ENCODE measurements around the gene ADAMTS9.
"Not testable (repeated sequence)": the region's sequence is repeated elsewhere in the genome, so short reads cannot be mapped to it uniquely, and the experiment has no call there.

The ADAMTS9 gene

DNA sequence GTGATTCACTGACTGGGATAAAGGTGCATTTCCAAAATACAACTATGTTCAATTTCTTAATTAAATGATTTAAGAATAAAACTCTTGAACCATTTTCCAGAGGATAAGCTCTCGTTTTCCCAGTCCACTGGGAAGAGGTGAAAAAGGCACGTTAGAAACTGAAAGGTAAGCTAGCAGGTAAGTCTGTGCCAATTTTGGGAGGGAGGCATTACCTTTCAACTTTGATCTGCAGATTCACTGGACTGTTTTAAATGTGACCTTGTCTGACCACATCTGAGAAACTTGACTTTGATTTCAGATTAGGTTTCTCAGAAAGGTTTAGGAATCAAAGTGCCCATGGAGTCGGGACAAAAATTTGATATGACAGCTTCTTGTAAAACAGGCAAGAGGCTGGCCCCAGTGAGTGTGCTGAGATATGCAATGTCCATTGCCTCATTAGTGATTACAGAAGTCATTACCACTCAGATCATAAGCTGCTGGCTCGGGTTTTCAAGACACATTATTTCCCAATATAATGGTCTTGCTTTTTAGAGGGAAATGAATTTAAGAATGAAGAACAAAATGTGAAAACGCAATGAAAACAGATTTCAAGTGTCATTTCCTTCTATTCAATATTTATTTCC lies 118.8 kb downstream of the ADAMTS9 start:
- DNase-seq: no peak

DNA sequence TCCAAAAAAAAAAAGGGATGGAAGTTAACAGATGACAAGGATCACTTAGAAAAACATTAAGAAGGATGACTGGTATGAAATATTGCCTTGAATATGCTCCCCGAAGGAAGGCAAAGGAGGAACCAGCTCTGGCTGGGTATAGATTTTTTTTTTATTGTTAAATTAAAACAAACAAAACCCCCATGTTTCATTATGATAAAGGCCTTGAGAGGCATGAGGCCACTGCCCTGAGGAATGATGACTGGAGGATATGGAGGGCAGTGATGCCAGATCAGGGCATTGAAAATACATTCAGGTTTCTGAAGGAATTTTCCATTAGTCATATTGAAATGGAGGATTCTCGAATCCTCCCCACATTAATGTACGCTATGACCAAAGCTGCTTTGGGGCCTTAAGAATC lies 120.9 kb downstream of the ADAMTS9 start:
- no peak for DNase-seq

DNA sequence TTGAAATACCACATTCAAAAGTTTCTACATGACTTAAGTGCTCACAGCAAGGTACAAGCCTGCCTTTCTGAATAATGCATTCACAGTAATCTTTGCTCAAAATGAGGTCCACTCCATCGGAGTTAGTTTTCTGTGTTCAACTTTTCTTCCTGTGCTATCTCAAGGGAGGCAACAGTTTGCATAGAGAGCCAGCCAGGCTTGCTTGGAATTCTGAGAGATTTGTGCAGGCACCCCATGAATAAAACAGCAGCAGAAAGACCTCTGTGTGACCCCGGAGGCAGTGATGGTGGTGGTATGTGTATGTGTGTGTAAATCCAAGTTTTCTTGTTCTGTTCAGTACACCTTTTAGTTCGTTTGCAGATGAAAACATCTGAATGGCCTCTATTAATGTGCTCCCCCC lies 124.0 kb downstream of the ADAMTS9 start:
- DNase-seq: no peak

DNA sequence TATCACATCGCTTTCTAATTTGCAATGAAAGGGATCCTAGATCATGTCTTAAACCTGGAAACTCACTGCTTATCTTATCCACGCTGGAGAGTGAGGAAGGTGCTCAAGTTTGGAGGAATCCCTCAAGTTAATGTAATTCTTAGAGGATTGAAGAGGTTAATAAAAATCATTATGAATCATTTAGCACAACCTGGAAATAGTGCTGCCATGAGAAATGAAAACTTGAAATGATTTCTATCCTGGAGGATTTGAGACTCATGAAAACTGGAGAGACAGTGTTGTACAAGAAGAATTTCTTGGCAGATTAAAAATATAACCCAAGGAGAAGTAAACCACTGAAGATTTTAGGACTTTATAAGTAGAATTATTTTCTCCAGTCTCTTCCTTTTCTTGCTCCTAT lies 125.9 kb downstream of the ADAMTS9 start:
- no peak for DNase-seq

DNA sequence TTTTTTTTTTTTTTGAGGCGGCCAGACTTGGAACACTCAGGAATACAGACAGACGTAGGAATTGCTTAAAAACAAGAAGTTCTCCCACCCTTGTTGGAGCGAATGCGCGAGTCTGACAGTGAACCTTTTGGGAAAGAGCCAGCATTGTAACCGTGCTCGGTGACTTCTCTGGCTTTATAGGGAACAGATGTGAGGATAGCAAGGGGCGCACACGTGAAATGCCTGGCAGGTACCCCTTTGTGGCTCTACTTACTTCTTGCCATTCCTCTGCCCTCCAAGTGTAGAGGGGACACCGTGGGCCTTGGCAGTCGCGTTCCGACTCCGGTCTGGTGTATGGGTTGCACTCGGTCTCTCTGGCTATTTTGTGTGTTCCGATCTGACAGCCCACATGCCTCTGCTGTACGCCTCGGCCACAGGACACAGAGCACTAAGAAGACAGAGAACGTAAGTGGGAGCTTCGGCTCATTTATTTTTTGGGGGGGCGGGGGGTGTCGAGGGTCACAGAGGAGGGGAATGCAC lies 126.4 kb downstream of the ADAMTS9 start:
- no peak for DNase-seq

DNA sequence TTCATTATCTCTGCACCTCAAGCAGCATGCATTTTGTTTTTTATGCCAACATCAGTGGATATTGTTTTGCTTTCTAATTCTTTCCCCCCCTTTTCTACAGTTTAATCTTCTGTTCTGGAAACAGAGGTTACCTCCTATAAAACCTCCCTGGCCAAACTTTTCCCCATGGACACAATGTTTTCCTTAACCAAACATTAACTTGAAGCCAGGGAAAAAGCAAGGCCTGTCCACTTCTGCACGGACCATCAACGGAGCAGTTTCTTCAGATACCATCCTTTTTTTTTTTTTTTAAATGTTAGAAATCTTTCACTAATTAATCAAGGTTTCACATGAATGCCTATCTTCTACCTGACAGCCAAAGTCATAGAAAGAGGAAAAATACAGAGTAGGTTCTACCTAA lies 127.0 kb downstream of the ADAMTS9 start:
- no peak for DNase-seq

DNA sequence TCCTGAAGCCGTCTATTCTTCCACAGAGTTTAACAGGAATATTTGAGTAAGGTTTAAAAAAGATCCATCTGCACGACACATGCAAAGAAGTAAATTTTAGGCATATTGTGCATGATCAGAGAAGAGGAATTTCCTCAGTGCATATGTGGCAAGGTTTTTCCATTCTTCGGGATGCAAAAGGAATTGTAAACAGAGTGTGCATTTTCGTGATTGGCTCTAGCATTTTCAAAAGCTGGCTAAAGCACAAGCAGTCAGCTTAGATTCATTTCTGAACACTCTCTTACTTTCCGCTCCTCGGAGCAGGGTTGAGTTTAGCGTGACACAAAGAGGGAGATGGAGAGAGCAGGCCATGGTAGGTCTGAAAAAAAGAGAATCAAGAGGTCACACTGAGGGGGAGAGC lies 128.2 kb downstream of the ADAMTS9 start:
- no peak for DNase-seq

DNA sequence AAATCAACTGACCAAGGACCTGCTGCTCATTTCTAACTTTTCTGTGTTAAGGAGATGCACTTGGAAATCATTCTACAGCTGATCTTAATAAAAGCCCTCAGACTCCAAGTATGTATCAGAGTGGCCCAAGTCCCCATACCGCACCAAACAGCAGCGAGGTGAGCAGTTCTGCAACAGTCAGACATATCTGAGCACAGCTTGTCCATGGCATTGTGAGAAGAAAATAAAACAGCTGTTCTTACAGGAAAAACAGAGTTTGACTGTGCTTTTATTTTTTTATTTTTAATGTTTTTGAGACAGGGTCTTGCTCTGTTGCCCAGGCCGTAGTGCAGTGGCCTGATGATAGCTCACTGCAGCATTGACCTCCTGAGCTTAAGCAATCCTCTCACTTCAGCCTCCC lies 131.8 kb downstream of the ADAMTS9 start:
- DNase-seq: no peak

DNA sequence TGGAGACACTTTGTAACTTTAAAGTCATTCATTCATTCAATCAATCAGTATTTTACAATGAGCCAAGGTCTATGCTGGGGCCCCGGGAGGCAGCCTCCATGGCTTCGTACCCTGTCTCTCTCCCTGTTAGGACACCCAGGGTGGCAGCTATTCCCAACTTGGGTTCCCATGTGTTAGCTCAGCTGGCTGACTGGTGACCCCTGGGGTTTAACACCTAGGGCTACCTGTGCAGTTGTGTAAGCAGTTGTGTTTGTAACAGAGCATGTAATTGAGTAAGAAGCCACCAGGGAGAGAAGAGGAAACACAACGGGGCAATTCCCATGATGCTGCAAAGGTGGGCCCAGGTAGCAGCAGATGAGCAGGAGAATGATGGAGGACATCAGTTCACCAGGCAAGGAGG lies 132.4 kb downstream of the ADAMTS9 start:
- no peak for DNase-seq

DNA sequence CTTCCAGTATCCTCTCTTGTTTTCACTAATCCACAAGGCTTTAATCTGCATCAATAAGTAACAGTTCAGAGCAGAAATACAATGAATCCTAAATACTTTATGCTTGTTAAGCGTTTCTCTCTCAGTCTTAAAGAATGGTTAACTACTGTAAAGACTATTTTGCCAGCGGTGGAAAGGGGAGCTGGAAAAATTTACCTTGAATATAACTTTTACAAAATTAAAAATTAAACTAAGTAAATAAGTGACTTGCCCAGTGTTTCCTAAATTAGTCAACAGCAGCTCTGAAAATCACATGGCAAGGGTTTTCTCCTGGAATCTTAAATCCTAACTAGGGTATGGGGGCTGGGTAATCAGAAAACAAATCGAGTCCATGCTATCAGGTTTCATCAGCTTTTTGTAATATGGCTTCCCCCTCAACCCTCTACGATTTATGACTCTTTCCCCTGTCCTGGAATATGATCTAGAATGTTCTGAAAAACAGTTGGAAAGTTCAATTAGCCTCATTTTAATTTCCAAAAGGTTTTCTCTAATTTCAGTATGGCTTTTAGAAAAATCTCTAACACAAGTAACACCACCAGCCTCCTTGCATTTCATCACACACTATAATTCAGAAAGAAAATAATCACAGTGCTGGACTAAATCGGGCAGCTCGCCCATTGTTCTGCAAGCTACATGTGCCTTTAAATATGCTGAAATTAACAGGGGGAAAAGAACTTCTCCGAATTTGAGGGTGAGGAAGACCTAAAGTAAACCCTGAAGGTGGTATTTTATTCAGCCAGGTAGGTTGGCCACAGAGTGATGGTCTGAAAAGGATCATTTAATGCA lies 133.5 kb downstream of the ADAMTS9 start:
- no peak for DNase-seq

DNA sequence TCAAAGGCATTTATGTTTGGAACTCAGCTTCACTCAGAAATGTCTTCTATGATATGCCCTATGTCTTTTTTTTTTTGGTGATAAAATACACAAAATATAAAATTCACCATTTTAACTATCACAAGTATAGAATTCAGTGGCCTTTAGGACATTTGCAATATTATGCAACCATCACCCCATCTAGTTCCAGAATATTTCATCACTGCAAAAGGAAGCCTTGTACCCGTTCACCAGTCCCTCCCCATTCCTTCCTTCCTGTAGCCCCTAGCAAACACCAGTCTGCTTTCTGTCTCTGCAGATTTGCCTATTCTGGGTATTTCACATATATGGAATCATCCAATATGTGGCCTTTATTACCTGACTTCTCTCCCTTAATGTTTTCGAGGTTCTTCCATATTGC lies 134.8 kb downstream of the ADAMTS9 start:
- DNase-seq: no peak

DNA sequence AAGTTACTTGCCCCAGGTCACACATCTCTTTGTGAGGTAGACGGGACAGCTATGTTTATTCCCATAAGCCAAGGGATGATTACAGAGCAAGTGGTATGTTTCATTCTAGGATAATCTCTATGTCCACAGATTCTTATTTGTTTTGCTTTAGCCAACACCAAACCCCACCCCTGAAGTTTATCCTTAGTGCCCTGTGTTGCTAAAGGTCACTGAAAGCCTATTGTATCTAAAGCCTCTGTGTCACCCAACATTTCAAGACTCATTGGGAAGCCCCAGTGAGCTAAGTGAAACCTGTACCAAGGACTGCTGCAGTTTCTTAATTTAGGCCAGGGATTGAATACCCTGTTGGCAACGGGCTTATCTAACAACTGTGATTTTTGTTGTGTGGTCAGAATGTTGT lies 135.6 kb downstream of the ADAMTS9 start:
- no peak for DNase-seq

DNA sequence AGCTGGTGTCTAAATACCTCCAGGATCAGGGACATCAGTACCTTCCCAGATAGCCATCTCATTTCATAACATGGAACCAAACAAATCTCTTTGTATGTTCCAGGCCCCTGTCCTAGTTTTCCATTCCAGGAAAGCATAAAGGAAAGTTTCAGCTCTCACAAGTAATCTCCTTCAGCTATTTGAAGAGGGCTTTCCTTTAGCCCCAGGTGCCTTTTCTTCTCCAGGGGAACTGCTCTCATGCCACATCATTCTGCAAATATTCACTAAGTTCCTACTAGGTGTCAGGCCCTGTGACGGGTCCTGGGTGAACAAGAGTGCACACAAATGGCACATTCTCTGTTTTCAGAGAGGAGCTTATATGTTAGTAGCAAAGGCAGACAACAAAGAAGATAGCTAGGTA lies 136.1 kb downstream of the ADAMTS9 start:
- DNase-seq: no peak

DNA sequence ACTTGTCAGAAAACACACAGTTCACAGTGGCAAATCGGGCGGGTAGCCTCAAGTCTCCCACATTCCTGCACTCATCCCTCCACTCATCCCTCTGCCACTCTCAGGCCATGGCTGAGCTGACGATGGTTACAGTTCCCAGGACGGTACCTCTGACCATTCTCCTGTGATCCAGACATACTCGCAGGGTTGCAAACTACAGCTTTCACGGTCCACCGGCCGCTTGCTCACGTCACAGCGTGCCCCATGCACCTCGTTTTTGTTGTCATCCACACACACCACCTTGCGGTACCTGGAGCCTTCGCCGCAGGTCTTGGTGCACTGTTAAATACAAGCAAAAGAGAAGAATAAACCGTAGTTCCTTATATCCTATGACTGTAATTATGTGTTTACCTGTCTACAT lies 137.1 kb downstream of the ADAMTS9 start:
- DNase-seq: no peak

DNA sequence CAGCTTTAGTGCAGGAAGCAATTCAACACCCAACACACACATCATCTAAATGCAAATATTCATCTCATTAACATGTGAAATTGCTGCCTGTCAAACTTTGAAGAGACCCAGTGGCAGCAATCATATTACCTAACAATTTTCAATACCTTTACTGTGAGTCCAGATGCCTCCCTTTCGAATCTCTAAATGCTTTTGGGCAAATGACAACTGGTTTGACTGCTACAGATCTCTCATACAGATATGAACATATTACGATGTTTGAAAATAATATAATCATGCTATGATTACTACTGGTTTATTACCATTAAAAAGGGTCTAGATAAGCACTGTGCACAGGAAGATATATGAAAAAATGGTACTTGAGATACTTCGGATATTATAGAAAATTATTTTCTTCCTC lies 137.9 kb downstream of the ADAMTS9 start:
- DNase-seq: no peak

DNA sequence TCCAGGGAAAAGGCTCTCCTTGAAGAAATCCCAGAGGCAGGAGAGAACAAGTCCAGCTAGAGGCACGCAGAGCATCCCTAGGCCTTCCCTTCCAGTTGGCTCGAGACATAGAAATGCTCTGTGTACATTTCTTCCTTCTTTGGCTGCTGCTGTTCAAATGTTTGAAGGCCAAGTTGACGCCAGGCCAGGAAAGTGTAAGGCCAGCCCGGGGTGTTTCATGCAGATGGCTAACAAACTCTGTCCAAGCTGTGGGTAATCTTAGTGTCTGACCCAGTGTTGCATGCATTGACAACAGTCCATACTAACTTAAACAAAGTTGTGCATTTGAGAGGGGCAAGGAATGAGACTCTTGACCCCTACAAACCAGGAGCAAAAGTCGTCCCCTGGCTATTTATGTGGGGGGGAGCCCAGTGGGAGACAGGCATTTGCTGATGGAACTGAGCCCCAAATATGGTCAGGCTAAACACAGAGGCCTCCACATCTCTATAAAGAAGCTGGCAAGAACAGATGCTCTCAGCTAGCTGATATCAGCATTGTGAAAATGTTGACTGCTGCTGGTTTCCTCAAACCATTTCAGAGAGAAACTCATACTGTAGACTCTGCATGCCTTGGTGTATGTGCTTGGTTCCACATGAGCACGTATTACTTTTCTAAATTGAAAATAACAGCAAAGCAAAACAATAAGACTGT lies 139.5 kb downstream of the ADAMTS9 start:
- no peak for DNase-seq

DNA sequence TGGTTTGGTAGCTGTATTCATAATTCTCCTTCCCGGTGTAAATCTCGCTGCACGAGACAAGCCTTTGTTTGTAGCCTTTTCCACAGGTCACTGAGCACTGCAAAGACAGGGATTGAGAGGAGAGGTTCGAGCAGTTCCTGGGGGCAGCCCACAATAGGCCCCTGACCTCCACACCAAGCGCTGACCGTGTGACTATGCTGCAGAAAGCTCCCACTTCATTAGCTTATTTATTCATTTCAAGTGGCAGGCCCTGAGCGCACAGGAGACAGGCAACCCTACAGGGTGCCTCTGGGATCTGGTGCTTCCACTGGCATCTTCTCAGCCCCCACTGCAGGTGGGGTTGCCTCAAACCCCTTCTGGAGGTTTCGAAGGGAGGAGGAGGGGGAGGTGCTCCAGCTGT lies 140.9 kb downstream of the ADAMTS9 start:
- DNase-seq: no peak

DNA sequence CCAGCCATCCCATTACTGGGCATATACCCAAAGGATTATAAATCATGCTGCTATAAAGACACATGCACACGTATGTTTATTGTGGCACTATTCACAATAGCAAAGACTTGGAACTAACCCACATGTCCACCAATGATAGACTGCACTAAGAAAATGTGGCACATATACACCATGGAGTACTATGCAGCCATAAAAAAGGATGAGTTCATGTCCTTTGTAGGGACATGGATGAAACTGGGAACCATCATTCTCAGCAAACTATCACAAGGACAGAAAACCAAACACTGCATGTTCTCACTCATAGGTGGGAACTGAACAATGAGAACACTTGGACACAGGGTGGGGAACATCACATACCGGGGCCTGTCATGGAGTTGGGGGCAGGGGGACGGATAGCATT lies 142.6 kb downstream of the ADAMTS9 start:
- not testable (repeated sequence) for DNase-seq

DNA sequence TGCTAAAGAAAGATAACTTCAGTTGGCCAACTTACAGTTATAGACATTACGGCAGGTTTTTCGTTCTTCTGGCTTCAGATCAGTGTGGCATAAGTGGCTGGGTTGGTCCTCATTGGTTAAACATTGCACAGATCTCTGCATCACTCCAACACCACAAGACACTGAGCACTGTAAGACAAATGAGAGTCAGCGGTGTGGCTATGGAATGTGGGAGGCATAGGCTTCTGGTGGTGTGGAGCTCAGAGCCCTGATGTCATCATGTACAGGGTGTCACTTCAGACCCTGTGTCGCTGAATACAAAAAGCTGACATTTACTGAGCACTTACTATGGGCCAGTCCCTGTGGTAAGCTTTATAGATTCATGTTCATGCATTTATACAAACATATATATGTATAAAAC lies 146.0 kb downstream of the ADAMTS9 start:
- DNase-seq: no peak

DNA sequence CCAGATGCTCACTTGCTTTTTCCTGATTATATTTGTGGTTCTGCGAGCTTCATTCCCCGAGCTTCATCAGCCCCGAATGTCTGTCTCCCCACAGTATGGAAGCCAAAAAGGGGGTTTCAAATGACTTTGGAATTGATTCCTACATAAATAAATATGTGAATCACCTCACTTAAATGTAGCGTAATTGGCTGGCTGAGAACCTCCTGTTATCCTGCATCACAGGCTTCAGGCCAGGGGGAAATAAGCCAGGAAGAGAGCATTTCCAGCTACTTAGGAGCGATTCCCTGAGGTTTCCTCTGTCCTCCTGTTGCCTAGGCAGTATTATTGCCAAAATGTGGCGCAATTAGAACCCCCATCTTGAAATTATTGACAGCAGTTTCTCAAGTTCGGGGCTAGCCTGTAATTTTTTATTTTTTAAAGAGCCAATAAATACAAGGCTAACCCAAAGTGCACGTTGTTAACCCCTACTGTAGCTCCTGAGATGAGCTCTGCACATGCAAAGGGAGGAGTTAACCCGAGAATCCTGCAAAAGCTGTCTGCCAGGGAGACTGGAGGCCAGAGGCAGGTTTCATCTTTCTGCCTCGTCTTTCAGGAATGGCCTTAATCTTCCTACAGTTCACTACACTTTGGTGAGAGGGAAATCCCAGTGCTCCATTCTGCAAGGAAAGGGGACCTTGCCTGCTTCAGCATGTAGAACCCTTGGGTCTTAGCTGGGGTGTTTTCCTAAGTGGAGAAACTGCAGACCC lies 148.2 kb downstream of the ADAMTS9 start:
- no peak for DNase-seq

DNA sequence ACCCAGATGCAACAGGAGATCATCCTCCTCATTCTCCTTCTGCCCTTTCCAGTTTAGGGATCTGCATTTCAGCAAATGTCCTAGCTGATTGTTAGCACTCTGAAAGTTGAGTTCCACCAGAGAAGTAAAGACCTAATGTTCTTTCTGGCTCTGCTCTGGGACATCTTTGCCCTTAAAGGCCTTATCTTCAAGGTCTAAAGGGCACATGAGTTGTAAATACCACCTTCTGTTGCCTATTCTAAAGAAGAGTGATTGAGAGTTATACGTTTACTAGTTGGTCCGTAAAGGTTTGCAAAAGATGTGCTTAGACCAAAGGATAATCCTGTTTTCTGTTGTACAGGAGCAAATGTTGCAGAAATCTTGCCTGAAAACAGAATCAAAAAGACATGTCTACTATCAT lies 151.6 kb downstream of the ADAMTS9 start:
- no peak for DNase-seq

DNA sequence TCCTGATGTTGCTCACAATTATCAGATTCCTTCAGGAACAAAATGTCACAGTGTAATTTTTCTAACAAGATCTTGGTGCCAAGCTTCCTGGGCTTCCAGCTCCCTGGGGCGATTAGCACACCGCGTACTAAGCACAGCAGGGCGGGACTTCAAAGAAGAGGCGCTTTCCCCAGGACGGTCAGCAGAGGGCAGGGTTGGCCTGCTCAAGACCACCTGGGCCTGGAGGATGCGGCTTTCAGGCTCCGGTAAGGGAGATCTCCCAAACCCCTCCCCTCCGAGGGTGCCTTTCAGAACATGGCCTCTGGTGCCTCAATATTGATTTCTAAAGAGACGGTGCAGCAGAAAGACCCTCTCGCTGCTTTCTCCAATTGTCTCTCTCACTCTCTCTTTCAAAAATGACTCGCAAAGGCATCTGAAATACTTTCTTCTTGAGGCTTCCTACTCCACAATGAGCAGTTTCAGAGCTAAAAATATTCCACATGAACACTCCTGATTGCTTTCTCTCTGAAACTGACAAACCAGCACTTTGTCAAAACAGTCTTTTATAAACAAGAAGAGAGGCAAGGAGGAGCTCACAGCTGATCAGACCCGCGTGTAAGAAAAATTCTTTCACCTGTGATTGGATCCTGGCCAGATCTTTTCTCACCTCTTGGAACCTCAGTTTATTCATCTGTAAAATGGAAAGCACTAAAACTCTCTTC lies 154.0 kb downstream of the ADAMTS9 start:
- peak; percentile 12 for DNase-seq

All from suppressor macrophage treated with lipopolysaccharide for 4 hours (primary cell).